GM10248 (cell line): ENCODE data around the gene SERPINA7.

Experiments
- CTCF ChIA-PET: fragments of 300-600 bp; sonication (Branson Sonifier 250); formaldehyde crosslinking; extraction: SDS; loops from one replicate; lab custom pipeline; 2021; ENCODE audit warnings: antibody characterized with exemption; lab: Yijun Ruan, JAX
- POLR2A ChIA-PET: fragments of 350-650 bp; sonication (Branson Sonifier 250); formaldehyde crosslinking; extraction: SDS; loops from one replicate; lab custom pipeline; 2020; ENCODE audit warnings: antibody characterized with exemption; lab: Yijun Ruan, JAX
- DNase-seq: peaks from one replicate; pipeline ENCODE4 v3.0.0; 2012; ENCODE audit errors: extremely low spot score
- TF ChIP-seq, protein P1 (sequence below): IDR thresholded peaks from 2 replicates; pipeline ENCODE4 v1.5.1; 2012; ENCODE audit warnings: mild to moderate bottlenecking, low read depth; ENCODE audit errors: extremely low read depth, missing control alignments, control extremely low read depth

SERPINA7 gene, protein sequence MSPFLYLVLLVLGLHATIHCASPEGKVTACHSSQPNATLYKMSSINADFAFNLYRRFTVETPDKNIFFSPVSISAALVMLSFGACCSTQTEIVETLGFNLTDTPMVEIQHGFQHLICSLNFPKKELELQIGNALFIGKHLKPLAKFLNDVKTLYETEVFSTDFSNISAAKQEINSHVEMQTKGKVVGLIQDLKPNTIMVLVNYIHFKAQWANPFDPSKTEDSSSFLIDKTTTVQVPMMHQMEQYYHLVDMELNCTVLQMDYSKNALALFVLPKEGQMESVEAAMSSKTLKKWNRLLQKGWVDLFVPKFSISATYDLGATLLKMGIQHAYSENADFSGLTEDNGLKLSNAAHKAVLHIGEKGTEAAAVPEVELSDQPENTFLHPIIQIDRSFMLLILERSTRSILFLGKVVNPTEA

DNA sequence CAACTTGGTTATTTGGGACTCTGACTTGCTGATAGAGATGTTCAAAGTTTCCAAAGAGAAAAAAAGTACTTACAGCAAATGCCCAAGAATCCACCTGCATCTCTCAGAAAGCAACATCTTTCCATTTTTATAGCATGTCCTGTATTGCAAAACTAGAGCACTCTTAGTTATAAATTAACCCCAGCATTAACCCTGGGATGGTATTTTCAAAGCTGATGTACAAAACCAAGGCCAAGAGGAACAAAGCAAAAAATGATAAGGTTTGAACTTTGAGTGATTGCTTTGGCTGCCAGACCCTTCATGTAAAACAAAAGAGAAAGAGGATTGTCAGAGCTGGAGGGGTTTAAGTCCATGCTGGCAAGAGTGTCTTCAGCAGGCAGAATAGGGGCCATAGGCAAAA is at the start of gene SERPINA7:
SERPINA7 (minus strand) TSS at position 103 of the 400 bp plus-strand sequence. CDS start 1,669 bp downstream, outside the sequence.
- CTCF ChIA-PET, result no interaction called here
- no peak for DNase-seq
- POLR2A ChIA-PET, result no interaction called here
- TF ChIP-seq, protein P1, sequence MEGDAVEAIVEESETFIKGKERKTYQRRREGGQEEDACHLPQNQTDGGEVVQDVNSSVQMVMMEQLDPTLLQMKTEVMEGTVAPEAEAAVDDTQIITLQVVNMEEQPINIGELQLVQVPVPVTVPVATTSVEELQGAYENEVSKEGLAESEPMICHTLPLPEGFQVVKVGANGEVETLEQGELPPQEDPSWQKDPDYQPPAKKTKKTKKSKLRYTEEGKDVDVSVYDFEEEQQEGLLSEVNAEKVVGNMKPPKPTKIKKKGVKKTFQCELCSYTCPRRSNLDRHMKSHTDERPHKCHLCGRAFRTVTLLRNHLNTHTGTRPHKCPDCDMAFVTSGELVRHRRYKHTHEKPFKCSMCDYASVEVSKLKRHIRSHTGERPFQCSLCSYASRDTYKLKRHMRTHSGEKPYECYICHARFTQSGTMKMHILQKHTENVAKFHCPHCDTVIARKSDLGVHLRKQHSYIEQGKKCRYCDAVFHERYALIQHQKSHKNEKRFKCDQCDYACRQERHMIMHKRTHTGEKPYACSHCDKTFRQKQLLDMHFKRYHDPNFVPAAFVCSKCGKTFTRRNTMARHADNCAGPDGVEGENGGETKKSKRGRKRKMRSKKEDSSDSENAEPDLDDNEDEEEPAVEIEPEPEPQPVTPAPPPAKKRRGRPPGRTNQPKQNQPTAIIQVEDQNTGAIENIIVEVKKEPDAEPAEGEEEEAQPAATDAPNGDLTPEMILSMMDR, result no peak

DNA sequence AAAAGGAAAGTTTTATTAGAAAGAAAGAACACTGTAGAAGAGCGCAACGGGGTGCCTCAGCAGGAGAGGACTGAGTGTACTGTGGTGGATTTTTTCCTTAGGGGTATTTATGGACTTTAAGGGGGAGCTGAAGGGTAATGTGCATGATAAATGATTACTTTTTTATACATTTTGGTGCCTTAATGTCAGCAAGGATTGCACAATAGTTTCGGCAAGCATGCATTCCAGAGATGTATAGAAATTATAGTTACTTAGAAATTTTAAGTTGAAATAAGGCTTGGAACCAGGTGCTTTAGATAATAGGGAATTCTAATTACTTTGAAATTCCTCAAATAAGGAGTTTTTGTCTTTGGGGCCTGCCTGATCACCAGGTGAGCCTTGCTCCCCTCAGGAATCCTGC is 30.5 kb upstream of the SERPINA7 start:
- no peak for DNase-seq
- POLR2A ChIA-PET, result no interaction called here
- CTCF ChIA-PET, result no interaction called here
- TF ChIP-seq, protein P1, result no peak

DNA sequence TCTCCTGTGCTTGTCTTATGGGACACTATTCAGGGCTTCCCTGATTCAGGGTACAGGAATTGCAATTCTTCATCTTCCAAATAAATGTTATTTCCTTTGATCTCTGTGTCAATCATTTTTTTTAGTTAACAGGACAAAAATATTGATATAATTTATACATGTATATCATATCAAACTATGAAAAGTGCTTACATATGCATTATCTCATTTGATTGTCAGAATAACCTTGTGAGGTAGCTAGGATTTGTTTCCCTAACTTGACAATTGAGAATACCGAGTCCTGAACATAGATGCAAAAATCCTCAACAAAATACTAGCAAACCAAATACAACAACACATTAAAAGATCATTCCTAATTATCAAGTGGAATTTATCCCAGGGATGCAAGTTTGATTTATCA is 11.5 kb upstream of the SERPINA7 start:
- CTCF ChIA-PET, result no interaction called here
- POLR2A ChIA-PET, result no interaction called here

DNA sequence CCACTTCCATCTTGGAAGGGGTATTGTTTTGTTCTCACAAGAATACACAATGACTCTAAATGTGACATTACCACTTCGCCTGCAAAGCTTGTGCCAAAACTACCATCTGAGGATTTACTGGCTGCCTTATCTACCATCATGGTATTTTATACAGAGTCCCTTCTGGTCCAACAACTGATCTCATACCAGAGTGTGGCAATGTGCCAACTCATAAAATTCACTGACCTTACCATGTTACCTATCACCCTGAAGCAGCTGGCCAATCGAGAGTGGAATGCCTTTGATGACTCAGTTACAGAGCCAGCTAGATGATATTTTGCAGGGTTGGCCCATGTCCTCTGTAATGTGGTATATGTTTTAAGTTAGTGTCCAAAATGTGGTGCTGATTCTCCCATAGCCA is 3.8 kb upstream of the SERPINA7 start:
- TF ChIP-seq, protein P1, result no peak
- DNase-seq, result no peak
- ChIA-PET CTCF (no interaction called here), POLR2A (no interaction called here)

More for the DNA sequence above, 11.5 kb upstream of the SERPINA7 start:
- TF ChIP-seq, protein P1, result no peak
- no peak for DNase-seq

DNA sequence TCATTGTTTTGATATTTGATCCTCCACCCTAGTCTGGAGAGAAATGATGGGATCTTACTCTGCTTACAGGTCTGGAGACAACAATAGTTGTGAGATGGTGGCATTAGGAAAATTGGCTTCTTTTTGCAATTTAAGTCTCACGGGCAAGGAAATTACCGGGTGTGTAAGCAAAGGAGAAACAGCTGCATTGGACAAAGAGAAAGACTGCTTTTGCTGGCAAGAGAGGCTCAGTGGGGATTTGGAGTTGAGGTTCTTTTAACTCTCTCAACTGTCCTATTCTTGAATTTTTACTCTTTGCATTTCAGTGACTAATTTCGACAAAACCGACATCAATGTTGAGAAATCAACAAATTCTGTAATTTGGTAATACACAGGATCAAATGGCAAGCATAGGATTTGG is 2.3 kb upstream of the SERPINA7 start:
- TF ChIP-seq, protein P1, result no peak
- DNase-seq, result no peak
- POLR2A ChIA-PET, result no interaction called here
- CTCF ChIA-PET, result interaction anchor here (1.2 kb wide), 1 partner anchor 10 kb away, joined by 3 read pairs; no protein-coding TSS in a partner anchor

DNA sequence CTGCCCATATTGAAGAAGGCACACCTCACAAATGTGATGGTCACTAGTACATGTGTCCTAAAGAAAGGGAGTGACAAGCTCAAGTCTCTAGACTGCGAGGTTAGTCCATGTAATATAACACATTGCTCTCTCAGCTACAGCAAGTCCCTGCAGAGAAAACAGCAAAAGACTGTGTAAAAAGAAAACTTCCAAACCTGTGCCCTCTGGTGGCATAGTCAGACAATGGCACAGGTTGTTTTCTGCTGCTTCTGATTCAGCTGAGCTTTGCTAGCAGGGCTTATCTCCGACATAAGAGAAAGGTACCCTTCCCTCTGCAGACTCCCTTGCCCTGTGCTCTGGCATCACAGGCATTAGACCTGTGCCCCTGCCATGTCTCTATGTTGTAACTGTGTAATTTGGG is 1.4 kb upstream of the SERPINA7 start:
- no peak for DNase-seq
- TF ChIP-seq, protein P1, result no peak
- ChIA-PET CTCF (interaction anchor here (1.2 kb wide), 1 partner anchor 9 kb away, joined by 3 read pairs; no protein-coding TSS in a partner anchor), POLR2A (no interaction called here)
